Breast epithelium (tissue), 4 donors: ENCODE measurements around the gene CRYGD. TPM values are rescaled to one million over a fixed set of nuclear protein-coding genes. Genes with fewer than 3 reads are reported as not detected.

Source experiments
- DNase-seq, 2 donors: peaks; one replicate each; pipeline ENCODE4 v3.0.0-alpha.2; 2019; ENCODE audit warnings: low spot score in 2 of 2
- H3K27ac ChIP-seq, 2 donors: fragments of 200-600 bp; sonication (generic) in 1 of 2; one replicate each; pipeline ENCODE4 v1.5.1; 2016 to 2019; ENCODE audit warnings: mild to moderate bottlenecking in 1 of 2
- H3K27me3 ChIP-seq, 2 donors: fragments of 200-600 bp; sonication (generic) in 1 of 2; one replicate each; pipeline versions ENCODE4 v1.5.1 to v1.6.0; 2017 to 2019; ENCODE audit warnings: control low read depth in 1 of 2, mild to moderate bottlenecking in 1 of 2
- H3K36me3 ChIP-seq: fragments of 200-600 bp; one replicate; pipeline ENCODE4 v1.5.1; 2019
- H3K4me1 ChIP-seq, 2 donors: fragments of 200-600 bp; sonication (generic); one replicate each; pipeline ENCODE4 v1.5.1; 2016 to 2019; ENCODE audit warnings: control low read depth in 1 of 2
- H3K4me3 ChIP-seq, 3 donors: fragments of 200-600 bp; sonication (generic); 1 replicate in 2 of 3; 2 replicates in 1 of 3; pipeline ENCODE4 v1.5.1; 2016 to 2019; ENCODE audit warnings: mild to moderate bottlenecking in 3 of 3, moderate library complexity in 2 of 3
- H3K9me3 ChIP-seq, 2 donors: fragments of 200-600 bp; sonication (generic) in 1 of 2; one replicate each; pipeline ENCODE4 v1.5.1; 2016 to 2019; ENCODE audit warnings: control low read depth in 1 of 2
- POLR2A ChIP-seq: fragments of 450-650 bp; IDR thresholded peaks from one replicate; pipeline ENCODE4 v1.6.1; 2016; ENCODE audit warnings: antibody characterized with exemption, mild to moderate bottlenecking, moderate library complexity
- POLR2AphosphoS5 ChIP-seq, 3 donors: sonication (generic); formaldehyde crosslinking; IDR thresholded peaks; one replicate each; pipeline ENCODE4 v1.6.1; 2017; ENCODE audit warnings: antibody characterized with exemption in 3 of 3
- intact Hi-C: fragments of 100-400 bp; cut with DNase I; formaldehyde crosslinking; loops from one replicate; pipeline ENCODE4 v1.15.1; 2023; ENCODE audit warnings: low total_unique reads
- total RNA-seq, 3 donors: library from RNA; depleted of rRNA; stranded (reverse); fragments of >200 nt; gene quantifications; one replicate each; pipeline ENCODE4 v1.1.0, GENCODE V29; 2016
- TF ChIP-seq, protein P1 (sequence below), 3 donors: fragments of 450-650 bp; IDR thresholded peaks; one replicate each; pipeline ENCODE4 v1.5.1; 2016 to 2017; ENCODE audit warnings: antibody characterized with exemption in 3 of 3, mild to moderate bottlenecking in 3 of 3, moderate library complexity in 3 of 3

Gene CRYGD
- total RNA-seq, 3 donors from 2014 or later: not detected

DNA sequence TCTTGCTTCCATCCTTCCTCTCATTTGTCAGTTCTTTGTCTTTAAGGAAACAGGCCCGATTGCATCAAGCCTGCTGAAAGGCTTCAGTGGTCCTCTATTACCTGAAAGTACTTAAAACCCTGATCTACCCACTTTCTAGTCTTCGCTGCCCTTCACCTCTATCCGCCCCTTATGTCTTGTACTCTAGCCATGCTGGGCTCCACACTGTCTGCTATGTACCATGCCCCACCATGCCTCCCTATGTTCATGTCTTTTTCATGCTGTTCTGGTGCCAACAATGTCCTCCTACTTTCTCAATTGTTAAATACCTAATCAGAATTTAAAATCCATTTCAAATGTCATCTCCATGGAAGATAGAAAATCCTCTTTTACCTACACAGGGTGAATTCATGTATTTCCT is 28.2 kb downstream of the CRYGD start:
- DNase-seq: no peak
- H3K9me3 ChIP-seq: no peaks in the 10 kb centered on the region
- TF ChIP-seq POLR2A: no peak
- intact Hi-C loops: no loop called here
- no peaks in the 10 kb centered on the region for H3K4me1 ChIP-seq
- H3K36me3 ChIP-seq: no peaks in the 10 kb centered on the region
- no peak overlapping the region for H3K27ac ChIP-seq
- no peaks in the 10 kb centered on the region for H3K27me3 ChIP-seq
- no peak overlapping the region for H3K4me3 ChIP-seq

GRCh38 chr2:208093128-208093527 is 31.2 kb downstream of the CRYGD start:
- H3K4me3 ChIP-seq: no peak overlapping the region
- H3K27me3 ChIP-seq: no peaks in the 10 kb centered on the region
- no peaks in the 10 kb centered on the region for H3K9me3 ChIP-seq
- no peak overlapping the region for H3K27ac ChIP-seq
- TF ChIP-seq POLR2A: no peak
- TF ChIP-seq, protein P1, sequence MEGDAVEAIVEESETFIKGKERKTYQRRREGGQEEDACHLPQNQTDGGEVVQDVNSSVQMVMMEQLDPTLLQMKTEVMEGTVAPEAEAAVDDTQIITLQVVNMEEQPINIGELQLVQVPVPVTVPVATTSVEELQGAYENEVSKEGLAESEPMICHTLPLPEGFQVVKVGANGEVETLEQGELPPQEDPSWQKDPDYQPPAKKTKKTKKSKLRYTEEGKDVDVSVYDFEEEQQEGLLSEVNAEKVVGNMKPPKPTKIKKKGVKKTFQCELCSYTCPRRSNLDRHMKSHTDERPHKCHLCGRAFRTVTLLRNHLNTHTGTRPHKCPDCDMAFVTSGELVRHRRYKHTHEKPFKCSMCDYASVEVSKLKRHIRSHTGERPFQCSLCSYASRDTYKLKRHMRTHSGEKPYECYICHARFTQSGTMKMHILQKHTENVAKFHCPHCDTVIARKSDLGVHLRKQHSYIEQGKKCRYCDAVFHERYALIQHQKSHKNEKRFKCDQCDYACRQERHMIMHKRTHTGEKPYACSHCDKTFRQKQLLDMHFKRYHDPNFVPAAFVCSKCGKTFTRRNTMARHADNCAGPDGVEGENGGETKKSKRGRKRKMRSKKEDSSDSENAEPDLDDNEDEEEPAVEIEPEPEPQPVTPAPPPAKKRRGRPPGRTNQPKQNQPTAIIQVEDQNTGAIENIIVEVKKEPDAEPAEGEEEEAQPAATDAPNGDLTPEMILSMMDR (IDR thresholded peaks at IDR 0.05): no peak
- TF ChIP-seq POLR2AphosphoS5 (IDR thresholded peaks at IDR 0.05): no peak
- H3K36me3 ChIP-seq: no peaks in the 10 kb centered on the region
- no peak for DNase-seq
- intact Hi-C loops: no loop called here
- no peaks in the 10 kb centered on the region for H3K4me1 ChIP-seq

- Histone ChIP-seq H3K27ac (no peak overlapping the region), H3K4me1 (no peaks in the 10 kb centered on the region), H3K9me3 (no peaks in the 10 kb centered on the region), H3K27me3 (no peaks in the 10 kb centered on the region), H3K4me3 (no peak overlapping the region), H3K36me3 (no peaks in the 10 kb centered on the region)
- DNase-seq: no peak
- TF ChIP-seq POLR2AphosphoS5 (IDR thresholded peaks at IDR 0.05) (no peak), POLR2A (no peak)
- TF ChIP-seq, protein P1 (IDR thresholded peaks at IDR 0.05): no peak
- intact Hi-C loops: no loop called here
These were observed 32.1 kb downstream of the CRYGD start for GRCh38 chr2:208092093-208092832.

- Histone ChIP-seq H3K27ac (no peak overlapping the region), H3K4me1 (no peaks in the 10 kb centered on the region), H3K4me3 (no peak overlapping the region), H3K36me3 (no peaks in the 10 kb centered on the region), H3K27me3 (no peaks in the 10 kb centered on the region), H3K9me3 (no peaks in the 10 kb centered on the region)
- no peak for DNase-seq
- no peak for TF ChIP-seq POLR2AphosphoS5 (IDR thresholded peaks at IDR 0.05)
- TF ChIP-seq, protein P1 (IDR thresholded peaks at IDR 0.05): no peak
- TF ChIP-seq POLR2A: no peak
- intact Hi-C loops: no loop called here
These were observed 33.9 kb downstream of the CRYGD start for GRCh38 chr2:208090420-208090819.

- Histone ChIP-seq H3K27ac (no peak overlapping the region), H3K27me3 (no peaks in the 10 kb centered on the region), H3K9me3 (no peaks in the 10 kb centered on the region), H3K4me3 (no peak overlapping the region), H3K4me1 (no peaks in the 10 kb centered on the region), H3K36me3 (no peaks in the 10 kb centered on the region)
- no peak for DNase-seq
- TF ChIP-seq POLR2AphosphoS5 (IDR thresholded peaks at IDR 0.05) (no peak), POLR2A (no peak)
- TF ChIP-seq, protein P1 (IDR thresholded peaks at IDR 0.05): no peak
- intact Hi-C loops: no loop called here
These were observed 38.3 kb downstream of the CRYGD start for GRCh38 chr2:208086029-208086428.
